HepG2 (cell line): ENCODE measurements around the gene UBE2N. TPM values are rescaled to one million over a fixed set of nuclear protein-coding genes. Genes with fewer than 3 reads are reported as not detected.

Experiments used
- ATAC-seq: fragments of 200-7000 bp; cut with Tn5 transposase; 3 replicates; pipeline ENCODE4 v1.9.1; 2020; ENCODE audit warnings: mild to moderate bottlenecking, moderate library complexity
- BruUV-seq: library from RNA; stranded (reverse); fragments of 400-500 nt; replicated peaks from 2 replicates; lab custom pipeline; 2021; lab: Mats Ljungman, UMichigan
- CTCF ChIA-PET: fragments of 300-600 bp; formaldehyde crosslinking; extraction: SDS; loops from one replicate; lab custom pipeline; 2021; ENCODE audit warnings: low total read pairs, inconsistent platforms, low intra/inter-chr PET ratio; lab: Yijun Ruan, JAX
- POLR2A ChIA-PET: fragments of 350-600 bp; sonication (Branson Sonifier 250); formaldehyde crosslinking; loops from one replicate; lab custom pipeline; 2020; ENCODE audit warnings: antibody characterized with exemption, inconsistent platforms; lab: Yijun Ruan, JAX
- DNase-seq: peaks from one replicate; pipeline ENCODE4 v3.0.0-alpha.2; 2015; ENCODE audit warnings: low spot score
- FAIRE-seq: peaks from 3 replicates; lab custom pipeline; 2011; peaks lifted over from hg19 to GRCh38; lab: Jason Lieb, UNC
- H2AFZ ChIP-seq: one replicate; pipeline ENCODE4 v1.6.1; 2011; ENCODE audit warnings: low read length, inconsistent platforms
- H3K27ac ChIP-seq: fragments of 300-600 bp; 3 replicates; pipeline ENCODE4 v1.8.0; 2011; ENCODE audit warnings: mixed run types, mild to moderate bottlenecking, mixed read lengths, low read length, inconsistent platforms; ENCODE audit not compliant: insufficient read depth; ENCODE audit errors: extremely low read length
- H3K27me3 ChIP-seq, 2 experiments: fragments of 200-600 bp in 1 of 2; 2 replicates in 1 of 2; 3 replicates in 1 of 2; pipeline versions ENCODE4 v1.6.0 to v1.8.0; 2011; ENCODE audit warnings: low read length in 2 of 2, mild to moderate bottlenecking in 2 of 2, moderate library complexity in 2 of 2, inconsistent platforms in 1 of 2; ENCODE audit not compliant: insufficient read depth in 2 of 2, control insufficient read depth in 1 of 2
- H3K36me3 ChIP-seq, 2 experiments: fragments of 200-600 bp in 1 of 2; replicated peaks in 1 of 2; 2 replicates in 1 of 2; 3 replicates in 1 of 2; pipeline versions ENCODE4 v1.5.1 to v1.8.0; 2011; ENCODE audit warnings: low read length in 2 of 2, inconsistent platforms in 1 of 2; ENCODE audit not compliant: insufficient read depth in 2 of 2, control insufficient read depth in 1 of 2
- H3K4me1 ChIP-seq: 2 replicates; pipeline ENCODE4 v1.5.1; 2012; ENCODE audit warnings: low read length, inconsistent platforms; ENCODE audit not compliant: insufficient read depth
- H3K4me2 ChIP-seq: 2 replicates; pipeline ENCODE4 v1.6.0; 2011; ENCODE audit warnings: low read depth, low read length, inconsistent platforms
- H3K4me3 ChIP-seq, 3 experiments: fragments of 200-600 bp in 1 of 3; sonication (generic), shearing (Covaris generic) in 1 of 3; replicated peaks in 1 of 3; 2 replicates each; pipeline ENCODE4 v1.5.1; 2011 to 2016; ENCODE audit warnings: low read length in 3 of 3, inconsistent platforms in 2 of 3, low read depth in 2 of 3, mild to moderate bottlenecking in 2 of 3, control low read depth in 1 of 3, mixed read lengths in 1 of 3; ENCODE audit not compliant: insufficient read depth in 1 of 3
- H3K79me2 ChIP-seq: one replicate; pipeline ENCODE4 v1.6.1; 2011; ENCODE audit warnings: low read length, inconsistent platforms; ENCODE audit not compliant: insufficient read depth
- H3K9ac ChIP-seq: 2 replicates; pipeline ENCODE4 v1.6.0; 2011; ENCODE audit warnings: mild to moderate bottlenecking, low read depth, low read length, inconsistent platforms; ENCODE audit not compliant: insufficient read depth
- H3K9me3 ChIP-seq: 2 replicates; pipeline ENCODE4 v1.5.1; 2012; ENCODE audit warnings: mild to moderate bottlenecking, low read length
- H4K20me1 ChIP-seq: 2 replicates; pipeline ENCODE4 v1.6.0; 2011; ENCODE audit warnings: inconsistent platforms, mild to moderate bottlenecking, low read length, moderate library complexity; ENCODE audit not compliant: insufficient read depth
- ATF7-NPFF ChIP-seq: sonication (generic); formaldehyde crosslinking; IDR thresholded peaks from 2 replicates; pipeline ENCODE4 v1.8.1; 2023; ENCODE audit warnings: mild to moderate bottlenecking, low read depth, missing genetic modification reagents, moderate library complexity
- CTCF ChIP-seq: sonication (generic); formaldehyde crosslinking; IDR thresholded peaks from 2 replicates; pipeline ENCODE4 v1.5.0; 2020; ENCODE audit warnings: mild to moderate bottlenecking, missing genetic modification reagents, moderate library complexity
- FOXJ3 ChIP-seq: sonication (generic); formaldehyde crosslinking; IDR thresholded peaks from 2 replicates; pipeline ENCODE4 v1.4.0; 2020; ENCODE audit warnings: missing genetic modification reagents, mild to moderate bottlenecking, borderline replicate concordance
- KMT2B ChIP-seq: IDR thresholded peaks from 2 replicates; pipeline ENCODE4 v1.6.1; 2016; ENCODE audit warnings: missing genetic modification reagents, missing compliant biosample characterization
- MLLT10 ChIP-seq: sonication (generic); formaldehyde crosslinking; IDR thresholded peaks from 2 replicates; pipeline ENCODE4 v1.4.0; 2020; ENCODE audit warnings: missing genetic modification reagents
- MYNN ChIP-seq: sonication (generic); formaldehyde crosslinking; IDR thresholded peaks from 2 replicates; pipeline ENCODE4 v1.4.0; 2020; ENCODE audit warnings: mild to moderate bottlenecking, low read depth, missing genetic modification reagents
- RAD21 ChIP-seq: fragments of 450-650 bp; formaldehyde crosslinking; IDR thresholded peaks from 2 replicates; pipeline ENCODE4 v1.5.0; 2020; ENCODE audit warnings: mild to moderate bottlenecking
- SAP130 ChIP-seq: IDR thresholded peaks from 2 replicates; pipeline ENCODE4 v1.6.1; 2016; ENCODE audit warnings: low read depth
- SMC3 ChIP-seq: IDR thresholded peaks from 2 replicates; pipeline ENCODE4 v1.6.1; 2011; ENCODE audit warnings: low read length, improper control_type of control experiment
- SP2 ChIP-seq: sonication (generic); formaldehyde crosslinking; IDR thresholded peaks from 2 replicates; pipeline ENCODE4 v1.5.1; 2020; ENCODE audit warnings: mild to moderate bottlenecking, missing genetic modification reagents
- STAG1 ChIP-seq: sonication (generic); formaldehyde crosslinking; IDR thresholded peaks from 2 replicates; pipeline ENCODE4 v1.4.0; 2020; ENCODE audit warnings: missing genetic modification reagents
- ZBTB26 ChIP-seq: IDR thresholded peaks from 2 replicates; pipeline ENCODE4 v1.6.1; 2016; ENCODE audit warnings: missing compliant biosample characterization, missing genetic modification reagents, borderline replicate concordance
- ZMAT3 ChIP-seq: sonication (generic); formaldehyde crosslinking; conservative IDR thresholded peaks from 2 replicates; pipeline ENCODE4 v1.7.0; 2021; ENCODE audit warnings: missing genetic modification reagents
- ZMYM2 ChIP-seq: sonication (generic); formaldehyde crosslinking; IDR thresholded peaks from 2 replicates; pipeline ENCODE4 v1.8.0; 2022; ENCODE audit warnings: mild to moderate bottlenecking, missing genetic modification reagents
- ZNF260 ChIP-seq: sonication (generic); formaldehyde crosslinking; IDR thresholded peaks from 2 replicates; pipeline ENCODE4 v1.4.0; 2020; ENCODE audit warnings: missing genetic modification reagents, low read depth, mild to moderate bottlenecking, borderline replicate concordance
- ZNF605 ChIP-seq: sonication (generic); formaldehyde crosslinking; IDR thresholded peaks from 2 replicates; pipeline ENCODE4 v1.8.0; 2022; ENCODE audit warnings: mild to moderate bottlenecking, missing genetic modification reagents
- ZNF607 ChIP-seq: sonication (generic); formaldehyde crosslinking; IDR thresholded peaks from 2 replicates; pipeline ENCODE4 v1.5.1; 2020; ENCODE audit warnings: missing genetic modification reagents, mild to moderate bottlenecking, borderline replicate concordance
- ZNF790 ChIP-seq: sonication (generic); formaldehyde crosslinking; IDR thresholded peaks from 2 replicates; pipeline ENCODE4 v1.8.0; 2022; ENCODE audit warnings: missing genetic modification reagents, mild to moderate bottlenecking, borderline replicate concordance
- WGBS: methylation state at CpG from one replicate; pipeline ENCODE4 v1.1.6; 2017; ENCODE audit warnings: low lambda C conversion rate; 5-methylcytosine and 5-hydroxymethylcytosine counted together
- in situ Hi-C: cut with HindIII; loops from 2 replicates; pipeline ENCODE4 v1.10.0; 2017; ENCODE audit warnings: low pct_unique_long_range_greater_than_20kb; ENCODE audit not compliant: extremely low pct_ligation_motif_present
- intact Hi-C: fragments of 100-400 bp; cut with micrococcal nuclease; formaldehyde crosslinking; loops from one replicate; pipeline ENCODE4 v1.10.0; 2022; ENCODE audit not compliant: unreplicated experiment
- polyA plus RNA-seq, 8 experiments: library from polyadenylated mRNA; depleted of rRNA in 3 of 8; stranded (reverse) in 7 of 8; unstranded in 1 of 8; fragments of >200 nt; fragmentation: Illumina TruSeq in 4 of 8; extraction: Trizol in 4 of 8; gene quantifications; 2 replicates each; pipeline versions ENCODE4 v1.2.1 to v1.2.3, GENCODE V29; 2011 to 2016; ENCODE audit warnings: low read depth in 4 of 8, missing spikeins in 1 of 8, mixed read lengths in 1 of 8; ENCODE audit not compliant: insufficient read depth in 1 of 8
- total RNA-seq, 5 experiments: library from RNA; depleted of rRNA; stranded (reverse); fragments of >200 nt; fragmentation: Illumina TruSeq; extraction: Trizol; gene quantifications; 2 replicates each; pipeline ENCODE4 v1.2.3, GENCODE V29; 2016; ENCODE audit warnings: low read depth in 1 of 5

Gene UBE2N
- total and polyA plus RNA-seq, 2 of the 13 experiments (the other 11 are each of a cell fraction or from before 2014, with no cell fraction given), result 188 to 197 TPM

GRCh38 chr12:93380480-93381121, 61.1 kb downstream of the UBE2N start:
- WGBS, result 4% methylated on average over 2 of the region's 2 CpGs
- ChIA-PET CTCF (interaction anchor here (1.4 kb wide), 1 partner anchor 393 kb away, joined by 5 read pairs; no protein-coding TSS in a partner anchor), POLR2A (interaction anchor here (1.0 kb wide), 1 partner anchor 246 kb away, joined by 3 read pairs; no protein-coding TSS in a partner anchor)
- H3K27ac ChIP-seq, result peak overlapping the region; percentile 64
- in situ Hi-C loops, result loop anchor here (25.0 kb wide), 1 partner anchor 243 kb away; no protein-coding TSS in a partner anchor
- FAIRE-seq (no peak), DNase-seq (peak; percentile 43), ATAC-seq (no peak)
- peaks cover 50% of the 10 kb centered on the region for H3K4me1 ChIP-seq
- peaks cover 92% of the 10 kb centered on the region for H3K79me2 ChIP-seq
- peaks cover 60% of the 10 kb centered on the region for H4K20me1 ChIP-seq
- H3K9ac ChIP-seq, result peak overlapping the region; percentile 81
- H3K4me2 ChIP-seq, result peak overlapping the region; percentile 64
- H3K36me3 ChIP-seq, result peaks cover 8 to 20% of the 10 kb centered on the region in 2 experiments; a peak in 4 of 5 replicates
- no peaks in the 10 kb centered on the region; a peak in 1 of 5 replicates for H3K27me3 ChIP-seq
- BruUV-seq, result no TSS peak
- no peaks in the 10 kb centered on the region for H3K9me3 ChIP-seq
- no peak overlapping the region for H2AFZ ChIP-seq
- H3K4me3 ChIP-seq, result peak overlapping the region; percentile 78 to 88 (median 80); a peak in 5 of 6 replicates
- intact Hi-C loops, result loop anchor here (5.0 kb wide), 1 partner anchor 373 kb away; no protein-coding TSS in a partner anchor
- TF ChIP-seq STAG1 (peak; percentile 51), SP2 (CRISPR knock-in tag) (no peak), ZMAT3 (CRISPR knock-in tag) (no peak), MLLT10 (CRISPR knock-in tag) (no peak), KMT2B (no peak), ZNF260 (CRISPR knock-in tag) (no peak), ZMYM2 (CRISPR knock-in tag) (no peak), ZNF607 (CRISPR knock-in tag) (no peak), FOXJ3 (CRISPR knock-in tag) (no peak), SAP130 (CRISPR knock-in tag) (peak; percentile 22), ATF7-NPFF (CRISPR knock-in tag) (no peak), ZNF790 (CRISPR knock-in tag) (no peak), ZNF605 (CRISPR knock-in tag) (no peak), SMC3 (peak; percentile 27; the same call in 1 of the 2 replicates), RAD21 (peak; percentile 44; the same call in 1 of the 2 replicates), ZBTB26 (CRISPR knock-in tag) (no peak), MYNN (CRISPR knock-in tag) (no peak), CTCF (CRISPR knock-in tag) (peak; percentile 35)
